Neural progenitor cell (in vitro differentiated cells): ENCODE measurements around the gene SIM2.

ENCODE experiments used
- EZH2 ChIP-seq: fragments of 200-600 bp; sonication (generic); IDR thresholded peaks from 2 replicates; pipeline ENCODE4 v1.6.1; 2017; ENCODE audit warnings: antibody characterized with exemption, mild to moderate bottlenecking, moderate library complexity
- TF ChIP-seq, protein P1 (sequence below): fragments of 200-600 bp; sonication (generic); IDR thresholded peaks from 2 replicates; pipeline ENCODE4 v1.5.1; 2017; ENCODE audit warnings: antibody characterized with exemption, mild to moderate bottlenecking

DNA sequence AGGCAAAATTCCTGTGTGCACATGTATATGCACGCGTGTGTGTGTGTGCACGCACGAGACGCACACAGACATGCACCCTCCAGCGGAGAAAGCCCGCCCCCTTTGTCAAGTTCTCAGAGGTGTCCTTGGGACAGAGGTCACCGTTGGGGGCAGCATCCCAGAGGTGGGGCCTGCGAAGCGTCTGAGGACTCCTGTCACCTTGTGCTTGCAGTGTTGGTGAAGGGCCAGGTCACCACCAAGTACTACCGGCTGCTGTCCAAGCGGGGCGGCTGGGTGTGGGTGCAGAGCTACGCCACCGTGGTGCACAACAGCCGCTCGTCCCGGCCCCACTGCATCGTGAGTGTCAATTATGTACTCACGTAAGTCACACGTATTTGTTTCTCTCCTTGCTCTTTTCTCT, 42.6 kb downstream of the SIM2 start:
- TF ChIP-seq, protein P1, sequence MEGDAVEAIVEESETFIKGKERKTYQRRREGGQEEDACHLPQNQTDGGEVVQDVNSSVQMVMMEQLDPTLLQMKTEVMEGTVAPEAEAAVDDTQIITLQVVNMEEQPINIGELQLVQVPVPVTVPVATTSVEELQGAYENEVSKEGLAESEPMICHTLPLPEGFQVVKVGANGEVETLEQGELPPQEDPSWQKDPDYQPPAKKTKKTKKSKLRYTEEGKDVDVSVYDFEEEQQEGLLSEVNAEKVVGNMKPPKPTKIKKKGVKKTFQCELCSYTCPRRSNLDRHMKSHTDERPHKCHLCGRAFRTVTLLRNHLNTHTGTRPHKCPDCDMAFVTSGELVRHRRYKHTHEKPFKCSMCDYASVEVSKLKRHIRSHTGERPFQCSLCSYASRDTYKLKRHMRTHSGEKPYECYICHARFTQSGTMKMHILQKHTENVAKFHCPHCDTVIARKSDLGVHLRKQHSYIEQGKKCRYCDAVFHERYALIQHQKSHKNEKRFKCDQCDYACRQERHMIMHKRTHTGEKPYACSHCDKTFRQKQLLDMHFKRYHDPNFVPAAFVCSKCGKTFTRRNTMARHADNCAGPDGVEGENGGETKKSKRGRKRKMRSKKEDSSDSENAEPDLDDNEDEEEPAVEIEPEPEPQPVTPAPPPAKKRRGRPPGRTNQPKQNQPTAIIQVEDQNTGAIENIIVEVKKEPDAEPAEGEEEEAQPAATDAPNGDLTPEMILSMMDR = no peak
- no peak for TF ChIP-seq EZH2
